ENCODE data around the gene RIMS3.

The RIMS3 gene

GRCh38 chr1:40663324-40664166, 1.9 kb downstream of the RIMS3 start:
- DNase-seq (ENCODE audit: low read depth), result no peak
- TF ChIP-seq CTCF (IDR thresholded peaks at IDR 0.05; ENCODE audit: low read length, missing control alignments), result no peak

GRCh38 chr1:40662864-40663263, 2.6 kb downstream of the RIMS3 start:
- no peak for DNase-seq (ENCODE audit: low read depth)
- H3K4me3 ChIP-seq (replicated peaks; ENCODE audit: low read depth, low read length), result no peak overlapping the region
- TF ChIP-seq CTCF (IDR thresholded peaks at IDR 0.05; ENCODE audit: low read length, missing control alignments), result no peak

More at GRCh38 chr1:40663324-40664166, 1.9 kb downstream of the RIMS3 start:
- H3K4me3 ChIP-seq (replicated peaks; ENCODE audit: low read depth, low read length), result no peak overlapping the region

GRCh38 chr1:40662151-40662550, 3.3 kb downstream of the RIMS3 start:
- no peak for DNase-seq (ENCODE audit: low read depth)
- TF ChIP-seq CTCF (IDR thresholded peaks at IDR 0.05; ENCODE audit: low read length, missing control alignments), result no peak
- no peak overlapping the region for H3K4me3 ChIP-seq (replicated peaks; ENCODE audit: low read depth, low read length)

GRCh38 chr1:40661678-40662077, 3.8 kb downstream of the RIMS3 start:
- no peak for TF ChIP-seq CTCF (IDR thresholded peaks at IDR 0.05; ENCODE audit: low read length, missing control alignments)
- DNase-seq (ENCODE audit: low read depth), result no peak
- no peak overlapping the region for H3K4me3 ChIP-seq (replicated peaks; ENCODE audit: low read depth, low read length)

GRCh38 chr1:40659649-40659947, 5.9 kb downstream of the RIMS3 start:
- TF ChIP-seq CTCF (IDR thresholded peaks at IDR 0.05; ENCODE audit: low read length, missing control alignments), result no peak
- no peak for DNase-seq (ENCODE audit: low read depth)
- no peak overlapping the region for H3K4me3 ChIP-seq (replicated peaks; ENCODE audit: low read depth, low read length)

GRCh38 chr1:40658751-40659648, 6.5 kb downstream of the RIMS3 start:
- no peak for TF ChIP-seq CTCF (IDR thresholded peaks at IDR 0.05; ENCODE audit: low read length, missing control alignments)
- no peak overlapping the region for H3K4me3 ChIP-seq (replicated peaks; ENCODE audit: low read depth, low read length)
- DNase-seq (ENCODE audit: low read depth), result no peak

Measured in fibroblast of pulmonary artery (primary cell).